ENCODE measurements around the gene FOXR1. TPM values are rescaled to one million over a fixed set of nuclear protein-coding genes. Genes with fewer than 3 reads are reported as not detected.

The FOXR1 gene
- not detected for total RNA-seq

- H3K27me3 Mint-ChIP-seq: peaks cover 18% of the 10 kb centered on the region
- no peak within 1 kb of the TSS for H3K27ac Mint-ChIP-seq
- no peaks in the 10 kb centered on the region for H3K4me1 Mint-ChIP-seq
- no peak for DNase-seq
- no peaks in the 10 kb centered on the region for H3K36me3 Mint-ChIP-seq
- H3K9me3 Mint-ChIP-seq: no peaks in the 10 kb centered on the region
- H3K4me3 Mint-ChIP-seq: no peak within 1 kb of the TSS
Measured at GRCh38 chr11:118971646-118972045, at the start of gene FOXR1. Gene FOXR1 (plus strand): TSS chr11:118971761. CDS start chr11:118971932, 171 bp downstream.

GRCh38 chr11:118921929-118922744 lies 49.4 kb upstream of the FOXR1 start:
- Mint-ChIP-seq H3K27ac (peak overlapping the region; percentile 100), H3K27me3 (no peaks in the 10 kb centered on the region), H3K4me1 (peaks cover 57% of the 10 kb centered on the region), H3K9me3 (no peaks in the 10 kb centered on the region), H3K36me3 (no peaks in the 10 kb centered on the region), H3K4me3 (peak overlapping the region; percentile 92)
- no peak for DNase-seq

GRCh38 chr11:118922745-118923627 lies 48.6 kb upstream of the FOXR1 start:
- Mint-ChIP-seq H3K36me3 (no peaks in the 10 kb centered on the region), H3K27me3 (no peaks in the 10 kb centered on the region), H3K9me3 (no peaks in the 10 kb centered on the region), H3K27ac (peak overlapping the region; percentile 83), H3K4me3 (peak overlapping the region; percentile 88), H3K4me1 (peaks cover 56% of the 10 kb centered on the region)
- no peak for DNase-seq

- Mint-ChIP-seq H3K9me3 (no peaks in the 10 kb centered on the region), H3K4me1 (peaks cover 61% of the 10 kb centered on the region), H3K27ac (peak overlapping the region; percentile 83), H3K36me3 (no peaks in the 10 kb centered on the region), H3K27me3 (no peaks in the 10 kb centered on the region), H3K4me3 (peak overlapping the region; percentile 88)
- DNase-seq: no peak
Measured at GRCh38 chr11:118923721-118924587, 47.6 kb upstream of the FOXR1 start.

GRCh38 chr11:118924591-118925585 lies 46.7 kb upstream of the FOXR1 start:
- H3K4me1 Mint-ChIP-seq: peaks cover 52% of the 10 kb centered on the region
- DNase-seq: peak; percentile 67
- no peaks in the 10 kb centered on the region for H3K27me3 Mint-ChIP-seq
- H3K36me3 Mint-ChIP-seq: no peaks in the 10 kb centered on the region
- peak overlapping the region; percentile 83 for H3K27ac Mint-ChIP-seq
- peak overlapping the region; percentile 88 for H3K4me3 Mint-ChIP-seq
- H3K9me3 Mint-ChIP-seq: no peaks in the 10 kb centered on the region

GRCh38 chr11:118927554-118928100 lies 43.9 kb upstream of the FOXR1 start:
- Mint-ChIP-seq H3K27ac (peak overlapping the region; percentile 98), H3K36me3 (no peaks in the 10 kb centered on the region), H3K9me3 (no peaks in the 10 kb centered on the region), H3K27me3 (no peaks in the 10 kb centered on the region), H3K4me3 (peak overlapping the region; percentile 91), H3K4me1 (peaks cover 47% of the 10 kb centered on the region)
- DNase-seq: no peak

GRCh38 chr11:118928101-118928869 lies 43.3 kb upstream of the FOXR1 start:
- H3K4me3 Mint-ChIP-seq: peak overlapping the region; percentile 91
- DNase-seq: peak; percentile 89
- peaks cover 47% of the 10 kb centered on the region for H3K4me1 Mint-ChIP-seq
- H3K36me3 Mint-ChIP-seq: no peaks in the 10 kb centered on the region
- no peaks in the 10 kb centered on the region for H3K9me3 Mint-ChIP-seq
- H3K27me3 Mint-ChIP-seq: no peaks in the 10 kb centered on the region
- peak overlapping the region; percentile 98 for H3K27ac Mint-ChIP-seq

- H3K4me1 Mint-ChIP-seq: peaks cover 42% of the 10 kb centered on the region
- H3K36me3 Mint-ChIP-seq: no peaks in the 10 kb centered on the region
- no peaks in the 10 kb centered on the region for H3K9me3 Mint-ChIP-seq
- H3K27me3 Mint-ChIP-seq: no peaks in the 10 kb centered on the region
- peak overlapping the region; percentile 98 for H3K27ac Mint-ChIP-seq
- peak overlapping the region; percentile 91 for H3K4me3 Mint-ChIP-seq
- DNase-seq: peak; percentile 65
Measured at GRCh38 chr11:118928870-118929500, 42.6 kb upstream of the FOXR1 start.

GRCh38 chr11:118929501-118930093 lies 42.0 kb upstream of the FOXR1 start:
- DNase-seq: peak; percentile 81
- H3K4me3 Mint-ChIP-seq: peak overlapping the region; percentile 91
- peaks cover 42% of the 10 kb centered on the region for H3K4me1 Mint-ChIP-seq
- no peaks in the 10 kb centered on the region for H3K36me3 Mint-ChIP-seq
- H3K27me3 Mint-ChIP-seq: no peaks in the 10 kb centered on the region
- peak overlapping the region; percentile 97 for H3K27ac Mint-ChIP-seq
- H3K9me3 Mint-ChIP-seq: no peaks in the 10 kb centered on the region

GRCh38 chr11:118930094-118930712 lies 41.4 kb upstream of the FOXR1 start:
- Mint-ChIP-seq H3K27ac (peak overlapping the region; percentile 97), H3K4me1 (peaks cover 42% of the 10 kb centered on the region), H3K36me3 (no peaks in the 10 kb centered on the region), H3K27me3 (no peaks in the 10 kb centered on the region), H3K9me3 (no peaks in the 10 kb centered on the region), H3K4me3 (peak overlapping the region; percentile 91)
- DNase-seq: peak; percentile 87

- no peak for DNase-seq
- no peak overlapping the region for H3K27ac Mint-ChIP-seq
- no peaks in the 10 kb centered on the region for H3K27me3 Mint-ChIP-seq
- H3K9me3 Mint-ChIP-seq: no peaks in the 10 kb centered on the region
- H3K4me3 Mint-ChIP-seq: no peak overlapping the region
- peaks cover 35% of the 10 kb centered on the region for H3K4me1 Mint-ChIP-seq
- no peaks in the 10 kb centered on the region for H3K36me3 Mint-ChIP-seq
Measured at GRCh38 chr11:118931571-118931970, 40.0 kb upstream of the FOXR1 start.

- Mint-ChIP-seq H3K36me3 (no peaks in the 10 kb centered on the region), H3K4me3 (no peak overlapping the region)
Measured at GRCh38 chr11:118933486-118933885, 38.1 kb upstream of the FOXR1 start.

More at GRCh38 chr11:118933486-118933885, 38.1 kb upstream of the FOXR1 start:
- no peaks in the 10 kb centered on the region for H3K9me3 Mint-ChIP-seq
- no peak for DNase-seq
- peaks cover 18% of the 10 kb centered on the region for H3K4me1 Mint-ChIP-seq
- no peaks in the 10 kb centered on the region for H3K27me3 Mint-ChIP-seq
- peak overlapping the region; percentile 40 for H3K27ac Mint-ChIP-seq

All from activated naive CD8-positive, alpha-beta T cell treated with anti-CD3 and anti-CD28 coated beads for 36 hours (primary cell).